ENCODE data around the gene ARHGAP10.

- TF ChIP-seq CTCF (IDR thresholded peaks at IDR 0.05; ENCODE audit: low read depth, low read length, poor library complexity, severe bottlenecking) = no peak
- no peak for TF ChIP-seq EZH2phosphoT487 (IDR thresholded peaks at IDR 0.05; ENCODE audit: borderline replicate concordance, low read length)
These were observed 107.3 kb downstream of the ARHGAP10 start for GRCh38 chr4:147839200-147839599.
